Breast epithelium (tissue), 3 donors: Measurements from ENCODE around the gene PWWP2B.
"Not testable (repeated sequence)": the region's sequence is repeated elsewhere in the genome, so short reads cannot be mapped to it uniquely, and the experiment has no call there.

Experiments
- POLR2A ChIP-seq: fragments of 450-650 bp; IDR thresholded peaks from one replicate; pipeline ENCODE4 v1.6.1; 2016; ENCODE audit warnings: antibody characterized with exemption, mild to moderate bottlenecking, moderate library complexity
- TF ChIP-seq, protein P1 (sequence below), 3 donors: fragments of 450-650 bp; IDR thresholded peaks; one replicate each; pipeline ENCODE4 v1.5.1; 2016 to 2017; ENCODE audit warnings: antibody characterized with exemption in 3 of 3, mild to moderate bottlenecking in 3 of 3, moderate library complexity in 3 of 3

GRCh38 chr10:132352462-132353308, 44.3 kb upstream of the PWWP2B start:
- TF ChIP-seq, protein P1, sequence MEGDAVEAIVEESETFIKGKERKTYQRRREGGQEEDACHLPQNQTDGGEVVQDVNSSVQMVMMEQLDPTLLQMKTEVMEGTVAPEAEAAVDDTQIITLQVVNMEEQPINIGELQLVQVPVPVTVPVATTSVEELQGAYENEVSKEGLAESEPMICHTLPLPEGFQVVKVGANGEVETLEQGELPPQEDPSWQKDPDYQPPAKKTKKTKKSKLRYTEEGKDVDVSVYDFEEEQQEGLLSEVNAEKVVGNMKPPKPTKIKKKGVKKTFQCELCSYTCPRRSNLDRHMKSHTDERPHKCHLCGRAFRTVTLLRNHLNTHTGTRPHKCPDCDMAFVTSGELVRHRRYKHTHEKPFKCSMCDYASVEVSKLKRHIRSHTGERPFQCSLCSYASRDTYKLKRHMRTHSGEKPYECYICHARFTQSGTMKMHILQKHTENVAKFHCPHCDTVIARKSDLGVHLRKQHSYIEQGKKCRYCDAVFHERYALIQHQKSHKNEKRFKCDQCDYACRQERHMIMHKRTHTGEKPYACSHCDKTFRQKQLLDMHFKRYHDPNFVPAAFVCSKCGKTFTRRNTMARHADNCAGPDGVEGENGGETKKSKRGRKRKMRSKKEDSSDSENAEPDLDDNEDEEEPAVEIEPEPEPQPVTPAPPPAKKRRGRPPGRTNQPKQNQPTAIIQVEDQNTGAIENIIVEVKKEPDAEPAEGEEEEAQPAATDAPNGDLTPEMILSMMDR (IDR thresholded peaks at IDR 0.05), result peak in 2 of 3 donors; percentile 47 to 50
- not testable (repeated sequence) for TF ChIP-seq POLR2A
